ENCODE data around the gene PKDREJ. TPM values are rescaled to one million over a fixed set of nuclear protein-coding genes. Genes with fewer than 3 reads are reported as not detected.

PKDREJ gene
- polyA plus RNA-seq, 1 of the 3 experiments (the other 2 are of a cell fraction) = not detected

DNA sequence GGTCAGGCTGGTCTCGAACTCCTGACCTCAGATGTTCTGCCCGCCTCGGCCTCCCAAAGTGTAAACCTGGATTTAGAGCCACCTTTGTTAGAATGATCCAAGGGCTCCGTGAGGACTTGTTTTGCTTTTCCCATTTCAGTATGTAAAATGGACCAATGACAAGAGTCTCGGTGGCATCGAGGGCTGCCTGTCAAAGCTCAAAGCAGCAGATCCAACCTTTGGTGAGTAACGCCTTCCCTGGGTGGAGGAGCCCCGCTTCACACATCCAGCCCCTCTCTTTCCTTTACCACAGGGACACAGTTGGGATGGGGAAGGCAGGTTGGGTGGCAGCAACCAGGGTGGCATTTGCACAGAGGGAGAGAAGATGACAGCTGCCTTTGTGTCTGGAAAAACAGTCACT lies 9.1 kb upstream of the PKDREJ start:
- Histone ChIP-seq H3K4me1 (ENCODE audit: control insufficient read depth in 1 of 2, insufficient read depth in 2 of 2, low read depth in 1 of 2, low read length in 1 of 2) (peaks cover 0 to 12% of the 10 kb centered on the region in 2 experiments; a peak in 2 of 4 replicates), H3K4me3 (ENCODE audit: low read depth in 2 of 2, low read length in 1 of 2) (no peak overlapping the region), H3K9ac (no peak overlapping the region), H2AFZ (ENCODE audit: low read depth) (no peak overlapping the region), H3K27ac (ENCODE audit: low read depth in 2 of 2, low read length in 1 of 2) (no peak overlapping the region), H3K27me3 (ENCODE audit: insufficient read depth) (no peaks in the 10 kb centered on the region), H3K36me3 (replicated peaks in 1 of 2; ENCODE audit: control insufficient read depth in 1 of 2, insufficient read depth in 2 of 2, low read length in 1 of 2) (peaks cover 24 to 36% of the 10 kb centered on the region in 2 experiments), H3K79me2 (ENCODE audit: insufficient read depth) (peaks cover 26% of the 10 kb centered on the region), H3K9me2 (no peaks in the 10 kb centered on the region), H3K9me3 (no peaks in the 10 kb centered on the region), H4K20me1 (ENCODE audit: insufficient read depth) (no peaks in the 10 kb centered on the region), H3K4me2 (no peak overlapping the region), H3F3A (replicated peaks; ENCODE audit: insufficient read depth) (peaks cover 6% of the 10 kb centered on the region)
- 99% methylated on average over 7 of the region's 8 CpGs for WGBS (ENCODE audit: low lambda C conversion rate)
- no peak for DNase-seq
- ChIA-PET POLR2A (no interaction called here), CTCF (no interaction called here)
- TF ChIP-seq GATA2 (CRISPR knock-in tag; IDR thresholded peaks at IDR 0.05) (no peak), ELF1 (IDR thresholded peaks at IDR 0.05) (no peak), NRF1 (IDR thresholded peaks at IDR 0.05; ENCODE audit: low read depth, low read length) (no peak), MEF2A (IDR thresholded peaks at IDR 0.05; ENCODE audit: borderline replicate concordance, low read depth) (no peak), MXI1 (IDR thresholded peaks at IDR 0.05; ENCODE audit: low read depth, low read length) (no peak), POLR2AphosphoS5 (IDR thresholded peaks at IDR 0.05; ENCODE audit: low read depth, low read length) (no peak), YY1 (IDR thresholded peaks at IDR 0.05; ENCODE audit: low read depth) (no peak), EP300 (IDR thresholded peaks at IDR 0.05; ENCODE audit: borderline replicate concordance in 1 of 2, low read depth in 1 of 2, low read length in 1 of 2) (no peak), EZH2phosphoT487 (IDR thresholded peaks at IDR 0.05; ENCODE audit: borderline replicate concordance, low read depth) (no peak), TCF12 (IDR thresholded peaks at IDR 0.05) (no peak), FOXJ3 (CRISPR knock-in tag; IDR thresholded peaks at IDR 0.05) (no peak), RAD21 (IDR thresholded peaks at IDR 0.05; ENCODE audit: low read length) (no peak), FOXM1 (IDR thresholded peaks at IDR 0.05; ENCODE audit: low read depth) (no peak), RFX5 (IDR thresholded peaks at IDR 0.05; ENCODE audit: low read length) (no peak), SIN3A (IDR thresholded peaks at IDR 0.05; ENCODE audit: borderline replicate concordance, low read depth, low read length) (no peak), RXRA (IDR thresholded peaks at IDR 0.05; ENCODE audit: borderline replicate concordance, low read depth) (no peak), CHD2 (IDR thresholded peaks at IDR 0.05; ENCODE audit: low read length, partially characterized antibody) (no peak)
- TF ChIP-seq, protein P1, sequence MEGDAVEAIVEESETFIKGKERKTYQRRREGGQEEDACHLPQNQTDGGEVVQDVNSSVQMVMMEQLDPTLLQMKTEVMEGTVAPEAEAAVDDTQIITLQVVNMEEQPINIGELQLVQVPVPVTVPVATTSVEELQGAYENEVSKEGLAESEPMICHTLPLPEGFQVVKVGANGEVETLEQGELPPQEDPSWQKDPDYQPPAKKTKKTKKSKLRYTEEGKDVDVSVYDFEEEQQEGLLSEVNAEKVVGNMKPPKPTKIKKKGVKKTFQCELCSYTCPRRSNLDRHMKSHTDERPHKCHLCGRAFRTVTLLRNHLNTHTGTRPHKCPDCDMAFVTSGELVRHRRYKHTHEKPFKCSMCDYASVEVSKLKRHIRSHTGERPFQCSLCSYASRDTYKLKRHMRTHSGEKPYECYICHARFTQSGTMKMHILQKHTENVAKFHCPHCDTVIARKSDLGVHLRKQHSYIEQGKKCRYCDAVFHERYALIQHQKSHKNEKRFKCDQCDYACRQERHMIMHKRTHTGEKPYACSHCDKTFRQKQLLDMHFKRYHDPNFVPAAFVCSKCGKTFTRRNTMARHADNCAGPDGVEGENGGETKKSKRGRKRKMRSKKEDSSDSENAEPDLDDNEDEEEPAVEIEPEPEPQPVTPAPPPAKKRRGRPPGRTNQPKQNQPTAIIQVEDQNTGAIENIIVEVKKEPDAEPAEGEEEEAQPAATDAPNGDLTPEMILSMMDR (IDR thresholded peaks at IDR 0.05) = no peak
- TF ChIP-seq, protein P2, sequence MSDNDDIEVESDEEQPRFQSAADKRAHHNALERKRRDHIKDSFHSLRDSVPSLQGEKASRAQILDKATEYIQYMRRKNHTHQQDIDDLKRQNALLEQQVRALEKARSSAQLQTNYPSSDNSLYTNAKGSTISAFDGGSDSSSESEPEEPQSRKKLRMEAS (IDR thresholded peaks at IDR 0.05; ENCODE audit: low read depth) = no peak
- TF ChIP-seq, protein P3, sequence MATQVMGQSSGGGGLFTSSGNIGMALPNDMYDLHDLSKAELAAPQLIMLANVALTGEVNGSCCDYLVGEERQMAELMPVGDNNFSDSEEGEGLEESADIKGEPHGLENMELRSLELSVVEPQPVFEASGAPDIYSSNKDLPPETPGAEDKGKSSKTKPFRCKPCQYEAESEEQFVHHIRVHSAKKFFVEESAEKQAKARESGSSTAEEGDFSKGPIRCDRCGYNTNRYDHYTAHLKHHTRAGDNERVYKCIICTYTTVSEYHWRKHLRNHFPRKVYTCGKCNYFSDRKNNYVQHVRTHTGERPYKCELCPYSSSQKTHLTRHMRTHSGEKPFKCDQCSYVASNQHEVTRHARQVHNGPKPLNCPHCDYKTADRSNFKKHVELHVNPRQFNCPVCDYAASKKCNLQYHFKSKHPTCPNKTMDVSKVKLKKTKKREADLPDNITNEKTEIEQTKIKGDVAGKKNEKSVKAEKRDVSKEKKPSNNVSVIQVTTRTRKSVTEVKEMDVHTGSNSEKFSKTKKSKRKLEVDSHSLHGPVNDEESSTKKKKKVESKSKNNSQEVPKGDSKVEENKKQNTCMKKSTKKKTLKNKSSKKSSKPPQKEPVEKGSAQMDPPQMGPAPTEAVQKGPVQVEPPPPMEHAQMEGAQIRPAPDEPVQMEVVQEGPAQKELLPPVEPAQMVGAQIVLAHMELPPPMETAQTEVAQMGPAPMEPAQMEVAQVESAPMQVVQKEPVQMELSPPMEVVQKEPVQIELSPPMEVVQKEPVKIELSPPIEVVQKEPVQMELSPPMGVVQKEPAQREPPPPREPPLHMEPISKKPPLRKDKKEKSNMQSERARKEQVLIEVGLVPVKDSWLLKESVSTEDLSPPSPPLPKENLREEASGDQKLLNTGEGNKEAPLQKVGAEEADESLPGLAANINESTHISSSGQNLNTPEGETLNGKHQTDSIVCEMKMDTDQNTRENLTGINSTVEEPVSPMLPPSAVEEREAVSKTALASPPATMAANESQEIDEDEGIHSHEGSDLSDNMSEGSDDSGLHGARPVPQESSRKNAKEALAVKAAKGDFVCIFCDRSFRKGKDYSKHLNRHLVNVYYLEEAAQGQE (IDR thresholded peaks at IDR 0.05; ENCODE audit: low read depth, low read length) = no peak
